IMR-90 (cell line): ENCODE measurements around the gene GRB14.

Source experiments
- CEBPB ChIP-seq: IDR thresholded peaks from 2 replicates; pipeline ENCODE4 v1.6.1; 2012; ENCODE audit warnings: low read depth, low read length, improper control_type of control experiment
- RFX5 ChIP-seq: IDR thresholded peaks from 2 replicates; pipeline ENCODE4 v1.8.0; 2012; ENCODE audit warnings: low read depth, mild to moderate bottlenecking, low read length, moderate library complexity
- TF ChIP-seq, protein P1 (sequence below): conservative IDR thresholded peaks from 2 replicates; pipeline ENCODE4 v1.5.1; 2012; ENCODE audit warnings: mild to moderate bottlenecking, low read depth, low read length, improper control_type of control experiment

- TF ChIP-seq, protein P1, sequence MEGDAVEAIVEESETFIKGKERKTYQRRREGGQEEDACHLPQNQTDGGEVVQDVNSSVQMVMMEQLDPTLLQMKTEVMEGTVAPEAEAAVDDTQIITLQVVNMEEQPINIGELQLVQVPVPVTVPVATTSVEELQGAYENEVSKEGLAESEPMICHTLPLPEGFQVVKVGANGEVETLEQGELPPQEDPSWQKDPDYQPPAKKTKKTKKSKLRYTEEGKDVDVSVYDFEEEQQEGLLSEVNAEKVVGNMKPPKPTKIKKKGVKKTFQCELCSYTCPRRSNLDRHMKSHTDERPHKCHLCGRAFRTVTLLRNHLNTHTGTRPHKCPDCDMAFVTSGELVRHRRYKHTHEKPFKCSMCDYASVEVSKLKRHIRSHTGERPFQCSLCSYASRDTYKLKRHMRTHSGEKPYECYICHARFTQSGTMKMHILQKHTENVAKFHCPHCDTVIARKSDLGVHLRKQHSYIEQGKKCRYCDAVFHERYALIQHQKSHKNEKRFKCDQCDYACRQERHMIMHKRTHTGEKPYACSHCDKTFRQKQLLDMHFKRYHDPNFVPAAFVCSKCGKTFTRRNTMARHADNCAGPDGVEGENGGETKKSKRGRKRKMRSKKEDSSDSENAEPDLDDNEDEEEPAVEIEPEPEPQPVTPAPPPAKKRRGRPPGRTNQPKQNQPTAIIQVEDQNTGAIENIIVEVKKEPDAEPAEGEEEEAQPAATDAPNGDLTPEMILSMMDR = no peak
- TF ChIP-seq RFX5 (no peak), CEBPB (no peak)
Observed at GRCh38 chr2:164662066-164662465, 40.8 kb upstream of the GRB14 start.
